Vagina (tissue), 2 donors: ENCODE results near the gene FAM3D. TPM values are rescaled to one million over a fixed set of nuclear protein-coding genes. Genes with fewer than 3 reads are reported as not detected.

Experiments used
- DNase-seq, 2 donors: peaks; one replicate each; pipeline ENCODE4 v3.0.0-alpha.2; 2017; ENCODE audit errors: extremely low spot score in 2 of 2
- H3K27ac ChIP-seq: fragments of 200-600 bp; sonication (generic); one replicate; pipeline ENCODE4 v1.5.1; 2019
- H3K27me3 ChIP-seq: fragments of 200-600 bp; sonication (generic); one replicate; pipeline ENCODE4 v1.5.1; 2019
- H3K36me3 ChIP-seq, 2 donors: fragments of 200-600 bp; sonication (generic); one replicate each; pipeline ENCODE4 v1.5.1; 2017 to 2019
- H3K4me1 ChIP-seq: fragments of 200-600 bp; sonication (generic); one replicate; pipeline ENCODE4 v1.5.1; 2019
- H3K4me3 ChIP-seq, 2 donors: fragments of 200-600 bp; sonication (generic); 1 replicate in 1 of 2; 2 replicates in 1 of 2; pipeline ENCODE4 v1.5.1; 2016 to 2019
- H3K9me3 ChIP-seq: fragments of 200-600 bp; sonication (generic); one replicate; pipeline ENCODE4 v1.5.1; 2019
- CTCF ChIP-seq, 3 experiments: fragments of 450-650 bp in 2 of 3; fragments of 200-600 bp in 1 of 3; sonication (generic) in 1 of 3; IDR thresholded peaks; one replicate each; pipeline ENCODE4 v1.5.1; 2017 to 2019; ENCODE audit warnings: antibody characterized with exemption in 3 of 3, mild to moderate bottlenecking in 2 of 3, moderate library complexity in 2 of 3
- POLR2A ChIP-seq, 2 donors: fragments of 450-650 bp; IDR thresholded peaks; one replicate each; pipeline ENCODE4 v1.6.1; 2017; ENCODE audit warnings: antibody characterized with exemption in 2 of 2, mild to moderate bottlenecking in 2 of 2, moderate library complexity in 2 of 2
- POLR2AphosphoS5 ChIP-seq, 2 donors: sonication (generic); formaldehyde crosslinking; IDR thresholded peaks; one replicate each; pipeline ENCODE4 v1.9.0; 2017; ENCODE audit warnings: antibody characterized with exemption in 2 of 2, mild to moderate bottlenecking in 2 of 2, low read depth in 1 of 2; ENCODE audit not compliant: insufficient read depth in 1 of 2
- intact Hi-C: fragments of 100-400 bp; cut with DNase I; formaldehyde crosslinking; loops from one replicate; pipeline ENCODE4 v1.15.1; 2023
- total RNA-seq: library from RNA; depleted of rRNA; stranded (reverse); fragments of >200 nt; gene quantifications from one replicate; pipeline ENCODE4 v1.2.3, GENCODE V29; 2016

Gene FAM3D
- total RNA-seq, 1 donor from 2014 or later, result 13.5 TPM

- peak in 2 of 3 experiments; percentile 47 to 73 for TF ChIP-seq CTCF (IDR thresholded peaks at IDR 0.05)
- no peak for TF ChIP-seq POLR2A (IDR thresholded peaks at IDR 0.05)
- TF ChIP-seq POLR2AphosphoS5 (IDR thresholded peaks at IDR 0.05; ENCODE audit: insufficient read depth in 1 of 2, low read depth in 1 of 2), result peak in 1 of 2 donors; percentile 64
- peak overlapping the region; percentile 49 to 58 for H3K4me3 ChIP-seq
- no peaks in the 10 kb centered on the region for H3K9me3 ChIP-seq
- peak in 1 of 2 donors; percentile 93 for DNase-seq
- no peaks in the 10 kb centered on the region for H3K36me3 ChIP-seq
- intact Hi-C loops, result no loop called here
- H3K27me3 ChIP-seq, result no peaks in the 10 kb centered on the region
- H3K27ac ChIP-seq, result peak overlapping the region; percentile 83
- H3K4me1 ChIP-seq, result peaks cover 28% of the 10 kb centered on the region
These were observed 81.4 kb downstream of the FAM3D start for GRCh38 chr3:58585005-58585786.

- TF ChIP-seq POLR2A (IDR thresholded peaks at IDR 0.05) (no peak), CTCF (IDR thresholded peaks at IDR 0.05) (no peak), POLR2AphosphoS5 (IDR thresholded peaks at IDR 0.05; ENCODE audit: insufficient read depth in 1 of 2, low read depth in 1 of 2) (no peak)
- Histone ChIP-seq H3K27ac (peak overlapping the region; percentile 83), H3K27me3 (no peaks in the 10 kb centered on the region), H3K36me3 (no peaks in the 10 kb centered on the region), H3K4me1 (peaks cover 28% of the 10 kb centered on the region), H3K4me3 (peak overlapping the region; percentile 49 to 58), H3K9me3 (no peaks in the 10 kb centered on the region)
- no peak for DNase-seq
- intact Hi-C loops, result no loop called here
These were observed 81.9 kb downstream of the FAM3D start for GRCh38 chr3:58584690-58585004.

Other genes with a start within 250 kb of the FAM3D start
- 76.1 TPM for gene PDHB, start 232.9 kb downstream of the FAM3D start, total RNA-seq
- gene KCTD6, start 174.7 kb downstream of the FAM3D start, total RNA-seq, result 19.6 TPM
- gene ACOX2, start 129.6 kb downstream of the FAM3D start, total RNA-seq, result 24.8 TPM
- 88.6 TPM for gene FAM107A, start 89.4 kb downstream of the FAM3D start, total RNA-seq